GM12878 (cell line): ENCODE measurements around the gene CACNA1S.

Experiments
- BRCA1 ChIP-seq: IDR thresholded peaks from 2 replicates; pipeline ENCODE4 v1.6.1; 2011; ENCODE audit warnings: low read depth, low read length, improper control_type of control experiment
- CBFB ChIP-seq: IDR thresholded peaks from 2 replicates; pipeline ENCODE4 v1.6.1; 2016; ENCODE audit warnings: antibody characterized with exemption, low read depth
- CHD4 ChIP-seq: fragments of 200-600 bp; sonication (generic); IDR thresholded peaks from 2 replicates; pipeline ENCODE4 v1.6.1; 2016; ENCODE audit warnings: mild to moderate bottlenecking
- CTCF ChIP-seq, 3 experiments: IDR thresholded peaks in 2 of 3; conservative IDR thresholded peaks in 1 of 3; 2 replicates each; pipeline ENCODE4 v1.5.1; 2011; ENCODE audit warnings: low read depth in 3 of 3, low read length in 3 of 3, mild to moderate bottlenecking in 3 of 3, control low read depth in 2 of 3, moderate library complexity in 2 of 3, inconsistent platforms in 1 of 3, mixed read lengths in 1 of 3; ENCODE audit not compliant: control insufficient read depth in 2 of 3, insufficient read depth in 1 of 3; ENCODE audit errors: extremely low read depth in 1 of 3
- EP300 ChIP-seq, 2 experiments: fragments of 150-350 bp in 1 of 2; IDR thresholded peaks; 2 replicates each; pipeline ENCODE4 v1.6.1; 2011 to 2012; ENCODE audit warnings: low read depth in 2 of 2, low read length in 2 of 2, borderline replicate concordance in 1 of 2, improper control_type of control experiment in 1 of 2, inconsistent platforms in 1 of 2; ENCODE audit not compliant: control insufficient read depth in 1 of 2
- EZH2 ChIP-seq: IDR thresholded peaks from 2 replicates; pipeline ENCODE4 v1.6.1; 2012; ENCODE audit warnings: low read depth, mild to moderate bottlenecking, control low read depth, inconsistent platforms, low read length, borderline replicate concordance; ENCODE audit not compliant: control insufficient read depth
- MEF2A ChIP-seq: IDR thresholded peaks from 2 replicates; pipeline ENCODE4 v1.6.1; 2011; ENCODE audit warnings: low read depth, mild to moderate bottlenecking, low read length, moderate library complexity; ENCODE audit not compliant: insufficient read depth
- POLR2A ChIP-seq: IDR thresholded peaks from 2 replicates; pipeline ENCODE4 v1.6.1; 2011; ENCODE audit warnings: low read depth, mild to moderate bottlenecking, low read length
- RFX5 ChIP-seq: IDR thresholded peaks from 2 replicates; pipeline ENCODE4 v1.6.1; 2011; ENCODE audit warnings: low read depth, low read length, improper control_type of control experiment
- SMC3 ChIP-seq: IDR thresholded peaks from 2 replicates; pipeline ENCODE4 v1.6.1; 2011; ENCODE audit warnings: low read length, improper control_type of control experiment, borderline replicate concordance
- TAF1 ChIP-seq: IDR thresholded peaks from 2 replicates; pipeline ENCODE4 v1.6.1; 2011; ENCODE audit warnings: mild to moderate bottlenecking, low read depth, low read length, borderline replicate concordance
- TF ChIP-seq, protein P1 (sequence below): IDR thresholded peaks from 2 replicates; pipeline ENCODE4 v1.6.1; 2011; ENCODE audit warnings: mild to moderate bottlenecking, low read depth, low read length, moderate library complexity; ENCODE audit not compliant: insufficient replicate concordance

DNA sequence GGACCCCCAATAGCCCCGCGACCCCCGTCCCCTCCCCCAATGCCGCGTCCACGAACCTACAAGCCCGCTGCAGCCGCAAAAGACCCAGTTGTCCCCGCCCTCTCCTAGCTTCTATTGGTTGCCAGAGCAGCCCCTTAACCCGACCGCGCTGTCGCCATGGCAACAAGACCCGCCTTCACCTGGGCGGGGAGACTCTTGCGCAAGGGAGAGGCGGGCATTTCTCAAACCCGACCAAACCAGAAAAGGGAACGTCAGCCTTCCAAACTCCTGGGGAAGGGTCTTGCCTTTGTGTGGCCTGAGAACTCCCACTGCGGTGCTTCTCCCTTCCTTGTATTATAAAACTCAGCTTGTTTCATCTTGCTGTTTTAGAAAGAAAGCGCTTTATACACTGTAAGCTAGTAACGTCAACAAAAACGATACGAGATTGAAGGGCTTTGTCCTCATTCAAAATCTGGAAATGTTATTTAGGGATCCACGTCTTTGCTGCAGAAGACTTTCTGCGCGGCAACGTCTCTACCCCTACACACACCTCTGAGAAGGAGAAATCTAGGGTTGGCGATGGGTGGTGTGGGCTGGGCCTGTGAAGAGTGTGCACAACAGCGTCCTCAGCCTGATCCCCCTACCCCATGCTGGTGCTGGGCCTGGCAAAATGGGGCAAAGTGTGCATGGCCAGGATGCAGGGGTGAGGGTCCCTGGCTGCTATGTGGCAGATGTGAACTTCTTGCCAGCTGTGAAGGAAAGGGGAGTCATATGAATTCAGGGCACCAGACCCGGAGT is 42.4 kb upstream of the CACNA1S start, which contains the start of gene TMEM9:
- no peak for TF ChIP-seq CTCF (IDR thresholded peaks at IDR 0.05 in 2 of 3, conservative IDR thresholded peaks at IDR 0.05 in 1 of 3; ENCODE audit: control insufficient read depth in 2 of 3, extremely low read depth in 1 of 3, insufficient read depth in 1 of 3, low read depth in 3 of 3, low read length in 3 of 3)
- TF ChIP-seq SMC3: no peak
- TF ChIP-seq EP300 (IDR thresholded peaks at IDR 0.05; ENCODE audit: borderline replicate concordance in 1 of 2, control insufficient read depth in 1 of 2, low read depth in 2 of 2, low read length in 2 of 2): no peak
- TF ChIP-seq MEF2A: no peak
- no peak for TF ChIP-seq BRCA1
- TF ChIP-seq, protein P1, sequence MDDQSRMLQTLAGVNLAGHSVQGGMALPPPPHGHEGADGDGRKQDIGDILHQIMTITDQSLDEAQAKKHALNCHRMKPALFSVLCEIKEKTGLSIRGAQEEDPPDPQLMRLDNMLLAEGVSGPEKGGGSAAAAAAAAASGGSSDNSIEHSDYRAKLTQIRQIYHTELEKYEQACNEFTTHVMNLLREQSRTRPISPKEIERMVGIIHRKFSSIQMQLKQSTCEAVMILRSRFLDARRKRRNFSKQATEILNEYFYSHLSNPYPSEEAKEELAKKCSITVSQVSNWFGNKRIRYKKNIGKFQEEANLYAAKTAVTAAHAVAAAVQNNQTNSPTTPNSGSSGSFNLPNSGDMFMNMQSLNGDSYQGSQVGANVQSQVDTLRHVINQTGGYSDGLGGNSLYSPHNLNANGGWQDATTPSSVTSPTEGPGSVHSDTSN: peak; percentile 97
- TF ChIP-seq CHD4: no peak
- no peak for TF ChIP-seq CBFB
- no peak for TF ChIP-seq EZH2
- no peak for TF ChIP-seq POLR2A
- peak; percentile 22; the same call in 1 of the 2 replicates for TF ChIP-seq RFX5
- no peak for TF ChIP-seq TAF1
